Body of pancreas (tissue), 4 donors: ENCODE measurements around the gene OSBPL6. TPM values are rescaled to one million over a fixed set of nuclear protein-coding genes. Genes with fewer than 3 reads are reported as not detected.

Experiments used
- ATAC-seq: fragments of 150-250 bp; one replicate; pipeline ENCODE4 v1.9.1; 2016
- DNase-seq, 4 donors: peaks; one replicate each; pipeline ENCODE4 v3.0.0-alpha.2; 2019
- H3K27ac ChIP-seq, 4 donors: fragments of 200-600 bp; sonication (generic); 1 replicate in 3 of 4; 2 replicates in 1 of 4; pipeline versions ENCODE4 v1.5.1 to v1.6.1; 2016 to 2019; ENCODE audit warnings: mild to moderate bottlenecking in 1 of 4, mixed read lengths in 1 of 4, moderate library complexity in 1 of 4
- H3K27me3 ChIP-seq, 2 donors: fragments of 200-600 bp; sonication (generic); one replicate each; pipeline ENCODE4 v1.6.0; 2016; ENCODE audit warnings: mild to moderate bottlenecking in 1 of 2
- H3K36me3 ChIP-seq, 2 donors: fragments of 200-600 bp; sonication (generic); replicated peaks in 1 of 2; 2 replicates each; pipeline ENCODE4 v1.5.1; 2016; ENCODE audit warnings: low read depth in 2 of 2; ENCODE audit not compliant: insufficient read depth in 1 of 2
- H3K4me1 ChIP-seq: fragments of 200-600 bp; sonication (generic); one replicate; pipeline ENCODE4 v1.6.0; 2016
- H3K4me3 ChIP-seq, 2 donors: fragments of 200-600 bp; sonication (generic); 1 replicate in 1 of 2; 2 replicates in 1 of 2; pipeline ENCODE4 v1.5.1; 2016 to 2019
- H3K9me3 ChIP-seq, 3 donors: fragments of 200-600 bp; sonication (generic); 1 replicate in 2 of 3; 2 replicates in 1 of 3; pipeline ENCODE4 v1.5.1; 2016
- POLR2A ChIP-seq, 3 donors: fragments of 450-650 bp; IDR thresholded peaks; one replicate each; pipeline ENCODE4 v1.6.1; 2016; ENCODE audit warnings: antibody characterized with exemption in 3 of 3, mild to moderate bottlenecking in 2 of 3
- WGBS, 2 donors: methylation state at CpG; one replicate each; pipeline ENCODE4 v1.1.5; 2017; 5-methylcytosine and 5-hydroxymethylcytosine counted together
- intact Hi-C: fragments of 100-400 bp; cut with DNase I; formaldehyde crosslinking; loops from one replicate; pipeline ENCODE4 v1.15.1; 2023
- total RNA-seq, 2 donors: library from RNA; depleted of rRNA; stranded (reverse); fragments of >200 nt; gene quantifications; one replicate each; pipeline ENCODE4 v1.1.0, GENCODE V29; 2016
- TF ChIP-seq, protein P1 (sequence below), 7 experiments: fragments of 450-650 bp in 4 of 7; fragments of 200-600 bp in 3 of 7; sonication (generic) in 3 of 7; IDR thresholded peaks; one replicate each; pipeline ENCODE4 v1.5.1; 2016 to 2019; ENCODE audit warnings: antibody characterized with exemption in 7 of 7

The OSBPL6 gene
- total RNA-seq, 2 donors from 2014 or later = 0.26 to 2.0 TPM

DNA sequence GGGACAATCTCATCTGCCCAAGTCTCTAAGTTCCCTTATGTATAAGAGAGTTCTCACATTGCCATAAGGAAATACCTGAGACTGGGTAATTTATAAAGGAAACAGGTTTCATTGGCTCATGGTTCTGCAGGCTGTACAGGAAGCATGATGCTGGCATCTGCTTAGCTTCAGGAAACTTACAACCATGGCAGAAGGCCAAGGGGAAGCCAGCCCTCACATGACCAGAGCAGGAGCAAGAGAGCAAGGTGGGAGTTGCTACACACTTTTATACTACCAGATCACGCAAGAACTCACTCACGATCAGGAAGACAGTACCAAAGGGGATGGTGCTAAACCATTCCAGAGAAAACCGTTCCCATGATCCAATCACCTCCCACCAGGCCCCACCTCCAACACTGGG lies 182.7 kb downstream of the OSBPL6 start:
- H3K27me3 ChIP-seq = no peaks in the 10 kb centered on the region
- H3K4me3 ChIP-seq = no peak overlapping the region
- DNase-seq (no peak), ATAC-seq (no peak)
- no peaks in the 10 kb centered on the region for H3K36me3 ChIP-seq
- TF ChIP-seq, protein P1, sequence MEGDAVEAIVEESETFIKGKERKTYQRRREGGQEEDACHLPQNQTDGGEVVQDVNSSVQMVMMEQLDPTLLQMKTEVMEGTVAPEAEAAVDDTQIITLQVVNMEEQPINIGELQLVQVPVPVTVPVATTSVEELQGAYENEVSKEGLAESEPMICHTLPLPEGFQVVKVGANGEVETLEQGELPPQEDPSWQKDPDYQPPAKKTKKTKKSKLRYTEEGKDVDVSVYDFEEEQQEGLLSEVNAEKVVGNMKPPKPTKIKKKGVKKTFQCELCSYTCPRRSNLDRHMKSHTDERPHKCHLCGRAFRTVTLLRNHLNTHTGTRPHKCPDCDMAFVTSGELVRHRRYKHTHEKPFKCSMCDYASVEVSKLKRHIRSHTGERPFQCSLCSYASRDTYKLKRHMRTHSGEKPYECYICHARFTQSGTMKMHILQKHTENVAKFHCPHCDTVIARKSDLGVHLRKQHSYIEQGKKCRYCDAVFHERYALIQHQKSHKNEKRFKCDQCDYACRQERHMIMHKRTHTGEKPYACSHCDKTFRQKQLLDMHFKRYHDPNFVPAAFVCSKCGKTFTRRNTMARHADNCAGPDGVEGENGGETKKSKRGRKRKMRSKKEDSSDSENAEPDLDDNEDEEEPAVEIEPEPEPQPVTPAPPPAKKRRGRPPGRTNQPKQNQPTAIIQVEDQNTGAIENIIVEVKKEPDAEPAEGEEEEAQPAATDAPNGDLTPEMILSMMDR (IDR thresholded peaks at IDR 0.05) = no peak
- no peak for TF ChIP-seq POLR2A (IDR thresholded peaks at IDR 0.05)
- intact Hi-C loops = no loop called here
- 92 to 97% methylated on average over 3 of the region's 3 CpGs for WGBS, 2 donors
- no peaks in the 10 kb centered on the region for H3K9me3 ChIP-seq
- no peak overlapping the region for H3K27ac ChIP-seq
- H3K4me1 ChIP-seq = no peaks in the 10 kb centered on the region

DNA sequence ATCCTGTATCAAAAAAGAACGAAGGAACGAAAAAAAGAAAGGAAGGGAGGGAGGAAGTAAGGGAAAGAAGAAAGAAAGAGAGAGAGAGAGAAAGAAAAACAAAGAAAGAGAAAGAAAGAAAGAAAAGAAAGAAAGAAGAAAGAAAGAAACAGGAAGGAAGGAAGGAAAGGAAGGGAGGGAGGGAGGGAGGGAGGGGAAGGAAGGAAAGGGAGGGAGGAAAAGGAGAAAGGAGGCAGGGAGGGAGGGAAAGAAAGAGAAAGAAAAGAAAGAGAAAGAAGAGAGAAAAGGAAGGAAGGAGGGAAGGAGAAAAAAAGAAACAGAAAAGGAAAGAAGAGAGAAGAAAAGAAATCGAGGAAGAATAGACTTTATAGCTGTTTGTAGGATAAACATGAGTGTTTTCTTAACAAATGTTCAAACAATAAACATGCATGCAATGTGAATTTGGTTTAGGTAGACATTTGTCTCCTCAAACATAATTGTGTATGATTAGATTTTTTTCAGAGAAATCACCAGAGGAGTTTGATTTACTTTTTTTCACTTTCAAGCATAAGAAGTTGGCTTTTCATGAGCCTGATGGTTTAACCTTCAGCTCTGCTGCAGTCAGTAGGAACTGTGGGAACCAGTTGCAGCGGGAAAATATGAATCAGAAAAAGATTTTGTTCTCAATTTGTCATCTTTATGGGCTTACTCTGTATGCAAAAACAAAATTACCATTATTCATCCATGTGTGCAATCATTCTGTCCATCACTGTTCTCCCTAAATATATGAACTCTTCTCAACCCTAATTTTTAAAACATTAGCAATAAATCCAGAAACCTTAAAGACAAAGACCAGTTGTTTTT lies 185.1 kb downstream of the OSBPL6 start:
- Histone ChIP-seq H3K36me3 (no peaks in the 10 kb centered on the region), H3K4me3 (no peak overlapping the region), H3K27me3 (no peaks in the 10 kb centered on the region), H3K27ac (no peak overlapping the region), H3K4me1 (no peaks in the 10 kb centered on the region), H3K9me3 (no peaks in the 10 kb centered on the region)
- TF ChIP-seq, protein P1 (IDR thresholded peaks at IDR 0.05) = no peak
- no peak for TF ChIP-seq POLR2A (IDR thresholded peaks at IDR 0.05)
- no peak for DNase-seq
- no peak for ATAC-seq
- WGBS, 2 donors = 84% methylated on average over 4 of the region's 4 CpGs
- intact Hi-C loops = no loop called here

DNA sequence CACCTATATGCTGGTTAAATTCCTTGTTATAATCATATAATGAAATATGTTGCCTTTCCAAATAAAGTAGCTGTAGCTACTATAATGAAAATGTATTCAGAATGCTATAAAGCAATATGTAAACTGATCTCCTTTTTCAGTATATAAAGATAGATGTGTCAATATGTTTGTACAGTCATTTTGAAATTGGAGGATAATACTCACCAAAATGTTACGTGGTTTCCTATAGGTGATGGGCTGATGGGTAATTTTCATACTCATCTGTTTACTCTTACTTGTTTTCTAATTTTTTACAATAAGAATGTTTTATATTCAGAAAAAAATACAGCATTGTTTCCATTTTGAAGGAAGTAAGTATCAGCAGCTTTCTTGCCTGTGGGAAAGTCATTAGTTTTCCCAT lies 186.5 kb downstream of the OSBPL6 start:
- no peaks in the 10 kb centered on the region for H3K9me3 ChIP-seq
- no peaks in the 10 kb centered on the region for H3K27me3 ChIP-seq
- intact Hi-C loops = no loop called here
- H3K4me3 ChIP-seq = no peak overlapping the region
- no peak for TF ChIP-seq POLR2A (IDR thresholded peaks at IDR 0.05)
- TF ChIP-seq, protein P1 (IDR thresholded peaks at IDR 0.05) = no peak
- no peaks in the 10 kb centered on the region for H3K4me1 ChIP-seq
- ATAC-seq (no peak), DNase-seq (no peak)
- 91 to 94% methylated on average over 1 of the region's 1 CpG for WGBS, 2 donors
- H3K27ac ChIP-seq = no peak overlapping the region
- H3K36me3 ChIP-seq = no peaks in the 10 kb centered on the region

DNA sequence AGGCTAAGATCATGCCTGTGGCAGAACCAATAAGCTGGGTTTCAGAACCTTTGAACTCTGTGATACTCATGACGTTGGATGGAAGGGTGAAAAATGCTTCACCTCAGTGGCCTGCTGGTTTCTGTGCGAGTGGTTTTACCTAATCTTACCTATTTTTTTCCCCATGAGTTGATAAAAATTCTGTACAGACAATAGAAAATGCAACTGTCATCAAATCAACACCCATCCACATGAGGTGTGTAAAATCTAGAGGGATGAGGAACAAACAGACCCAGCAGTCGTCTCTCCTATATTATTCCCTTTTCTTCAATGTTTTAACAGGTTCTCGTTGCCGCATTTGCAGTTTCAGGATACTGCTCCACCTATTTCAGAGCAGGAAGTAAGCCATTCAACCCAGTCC lies 189.4 kb downstream of the OSBPL6 start:
- ATAC-seq = no peak
- Histone ChIP-seq H3K9me3 (no peaks in the 10 kb centered on the region), H3K27me3 (no peaks in the 10 kb centered on the region), H3K4me3 (no peak overlapping the region), H3K36me3 (no peaks in the 10 kb centered on the region), H3K4me1 (no peaks in the 10 kb centered on the region), H3K27ac (no peak overlapping the region)
- 80 to 84% methylated on average over 5 of the region's 5 CpGs for WGBS, 2 donors
- TF ChIP-seq, protein P1 (IDR thresholded peaks at IDR 0.05) = no peak
- no peak for TF ChIP-seq POLR2A (IDR thresholded peaks at IDR 0.05)
- intact Hi-C loops = no loop called here
- DNase-seq = no peak
